ENCODE measurements around the gene FBXO27. TPM values are rescaled to one million over a fixed set of nuclear protein-coding genes. Genes with fewer than 3 reads are reported as not detected.
A peak's percentile ranks its signal among the peaks of the same experiment; 100 is the strongest.

FBXO27 gene
- total and polyA plus RNA-seq, 2 of the 13 experiments (the other 11 are each of a cell fraction or from before 2014, with no cell fraction given): 0.15 to 2.8 TPM

GRCh38 chr19:39057615-39058014, 25.3 kb upstream of the FBXO27 start (continued):
- TF ChIP-seq HNF1A (IDR thresholded peaks at IDR 0.05; ENCODE audit: low read depth) (no peak), HNF1A (CRISPR knock-in tag; IDR thresholded peaks at IDR 0.05; ENCODE audit: borderline replicate concordance) (no peak)

GRCh38 chr19:39054091-39054470, 21.7 kb upstream of the FBXO27 start:
- TF ChIP-seq ZNF121 (CRISPR knock-in tag; IDR thresholded peaks at IDR 0.05): peak; percentile 65; the same call in 1 of the 2 replicates
- TF ChIP-seq SOX6 (IDR thresholded peaks at IDR 0.05): no peak
- peak; percentile 1; the same call in 1 of the 2 replicates for TF ChIP-seq SOX6 (CRISPR knock-in tag; IDR thresholded peaks at IDR 0.05)
- no peak for TF ChIP-seq ZSCAN5A (CRISPR knock-in tag; IDR thresholded peaks at IDR 0.05; ENCODE audit: borderline replicate concordance)
- no peak for TF ChIP-seq CAMTA2 (CRISPR knock-in tag; IDR thresholded peaks at IDR 0.05; ENCODE audit: borderline replicate concordance)
- no peak overlapping the region for H3K27ac ChIP-seq (ENCODE audit: extremely low read length, insufficient read depth, low read length)
- no TSS peak for BruUV-seq (replicated peaks)
- ChIA-PET POLR2A (no interaction called here), CTCF (ENCODE audit: low intra/inter-chr PET ratio, low total read pairs) (no interaction called here)
- no peak for DNase-seq (ENCODE audit: low spot score)
- H3K36me3 ChIP-seq (replicated peaks in 1 of 2; ENCODE audit: control insufficient read depth in 1 of 2, insufficient read depth in 2 of 2, low read length in 2 of 2): no peaks in the 10 kb centered on the region
- peak overlapping the region in 1 of 3 experiments; percentile 22; a peak in 1 of 6 replicates for H3K4me3 ChIP-seq (replicated peaks in 1 of 3; ENCODE audit: insufficient read depth in 1 of 3, low read depth in 2 of 3, low read length in 3 of 3)
- peaks cover 5% of the 10 kb centered on the region; the same call in 1 of the 2 replicates for H3K9me3 ChIP-seq (ENCODE audit: low read length)
- 39% methylated on average over 2 of the region's 2 CpGs for WGBS (ENCODE audit: low lambda C conversion rate)
- peak overlapping the region; percentile 63 for H3K4me2 ChIP-seq (ENCODE audit: low read depth, low read length)
- H2AFZ ChIP-seq (ENCODE audit: low read length): no peak overlapping the region
- no peaks in the 10 kb centered on the region for H3K27me3 ChIP-seq (ENCODE audit: control insufficient read depth in 1 of 2, insufficient read depth in 2 of 2, low read length in 2 of 2)
- H3K4me1 ChIP-seq (ENCODE audit: insufficient read depth, low read length): peaks cover 40% of the 10 kb centered on the region
- intact Hi-C loops (cut with micrococcal nuclease; ENCODE audit: unreplicated experiment): loop anchor here (5.0 kb wide), 1 partner anchor 77 kb away; the partner anchor contains the start of gene FBXO17
- H3K9ac ChIP-seq (ENCODE audit: insufficient read depth, low read depth, low read length): no peak overlapping the region
- ATAC-seq: no peak
- in situ Hi-C loops (cut with HindIII; ENCODE audit: extremely low pct_ligation_motif_present, low pct_unique_long_range_greater_than_20kb): no loop called here
- FAIRE-seq: no peak
- H3K79me2 ChIP-seq (ENCODE audit: insufficient read depth, low read length): no peaks in the 10 kb centered on the region
- H4K20me1 ChIP-seq (ENCODE audit: insufficient read depth, low read length): no peaks in the 10 kb centered on the region
